T-helper 17 cell (primary cell): ENCODE results near the gene ASB13. TPM values are rescaled to one million over a fixed set of nuclear protein-coding genes. Genes with fewer than 3 reads are reported as not detected.

Experiments
- total RNA-seq, 4 donors: library from RNA in 2 of 4; stranded (reverse) in 2 of 4; gene quantifications; one replicate each; pipeline ENCODE4 v1.2.3 and lab custom pipeline; 2022 to 2026

The ASB13 gene
- total RNA-seq, 2 donors from 2014 or later = 6.0 to 11.6 TPM

Other genes with a start within 250 kb of the ASB13 start
- gene CALML5, start 167.0 kb downstream of the ASB13 start, total RNA-seq = not detected
- gene CALML3, start 141.6 kb downstream of the ASB13 start, total RNA-seq = not detected
- 10 to 100 TPM; 50.6 to 63.6 TPM for gene TASOR2, start 18.2 kb upstream of the ASB13 start, total RNA-seq
- 100 to 1,000 TPM in 1 of 2 donors, 10 to 100 TPM in 1; 95.5 to 109 TPM for gene GDI2, start 146.8 kb upstream of the ASB13 start, total RNA-seq
- 1 to 10 TPM; 3.2 to 4.0 TPM for gene ANKRD16, start 223.3 kb upstream of the ASB13 start, total RNA-seq
- 10 to 100 TPM; 51.6 to 69.0 TPM for gene FBH1, start 223.6 kb upstream of the ASB13 start, total RNA-seq